NCI-H1930 (cell line): ENCODE measurements around the gene RAX.

Source experiments
- DNase-seq, 2 experiments: peaks; one replicate each; lab custom pipeline; 2025; lab: John Stamatoyannopoulos, UW

Gene RAX

DNA sequence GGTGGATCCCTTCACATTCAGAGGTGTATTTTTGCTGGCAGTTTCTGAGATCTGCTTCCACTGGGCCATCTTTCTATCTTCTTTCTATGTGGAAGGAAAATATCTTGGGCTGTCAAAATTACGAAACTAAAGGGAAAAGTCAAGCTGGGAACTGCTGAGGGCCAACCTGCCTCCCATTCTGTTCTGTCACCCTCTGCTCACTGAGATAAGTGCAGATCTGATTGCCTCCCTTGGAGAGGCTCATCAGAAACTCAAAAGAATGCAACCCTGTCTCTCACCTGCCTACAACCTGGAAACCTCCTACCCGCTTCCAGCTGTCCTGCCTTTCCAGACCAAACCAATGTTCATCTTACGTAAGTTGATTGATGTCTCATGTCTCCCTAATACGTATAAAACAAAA lies 26.5 kb downstream of the RAX start:
- no peak for DNase-seq

DNA sequence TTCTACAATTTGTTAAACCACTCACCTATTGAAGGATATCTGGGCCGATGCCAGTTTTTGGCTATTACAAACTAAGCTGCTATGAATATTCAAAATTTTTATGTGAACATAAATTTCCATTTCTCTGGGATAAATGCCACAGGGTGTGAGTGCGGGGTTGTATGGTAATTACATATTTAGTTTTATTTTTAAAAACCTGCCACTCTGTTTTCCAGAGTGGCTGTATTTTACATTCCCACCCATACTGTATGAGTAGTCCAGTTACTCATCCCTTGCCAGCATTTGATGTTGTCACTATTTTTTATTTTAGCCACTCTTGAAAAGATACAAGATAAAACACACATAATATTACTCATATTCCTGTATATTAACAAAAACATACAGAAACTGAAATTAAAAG lies 30.3 kb downstream of the RAX start:
- no peak for DNase-seq

DNA sequence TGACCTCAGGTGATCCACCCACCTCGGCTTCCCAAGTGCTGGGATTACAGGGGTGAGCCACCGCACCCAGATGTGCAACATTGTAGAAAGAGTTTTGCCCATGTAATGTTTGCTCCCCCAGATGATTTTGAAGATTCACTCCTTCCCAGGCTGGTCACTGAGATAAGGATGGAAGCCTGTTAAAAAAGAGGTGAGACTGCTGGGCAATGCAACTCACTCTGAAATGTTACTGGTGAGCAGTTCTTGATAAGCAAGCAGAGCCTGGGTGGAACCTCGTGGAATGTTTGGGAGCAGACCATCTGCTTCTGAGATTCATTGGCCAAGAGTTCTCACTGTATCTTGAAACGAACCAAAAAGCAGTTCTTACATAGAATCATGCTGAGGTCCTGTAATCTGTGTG lies 33.6 kb downstream of the RAX start:
- DNase-seq, result no peak

GRCh38 chr18:59238385-59238784 lies 34.9 kb downstream of the RAX start:
- no peak for DNase-seq

GRCh38 chr18:59233017-59233410 lies 40.2 kb downstream of the RAX start:
- DNase-seq, result no peak

- DNase-seq, result no peak
Observed at GRCh38 chr18:59232309-59233016, 40.8 kb downstream of the RAX start.

- DNase-seq, result no peak
Observed at GRCh38 chr18:59231877-59232276, 41.4 kb downstream of the RAX start.

DNA sequence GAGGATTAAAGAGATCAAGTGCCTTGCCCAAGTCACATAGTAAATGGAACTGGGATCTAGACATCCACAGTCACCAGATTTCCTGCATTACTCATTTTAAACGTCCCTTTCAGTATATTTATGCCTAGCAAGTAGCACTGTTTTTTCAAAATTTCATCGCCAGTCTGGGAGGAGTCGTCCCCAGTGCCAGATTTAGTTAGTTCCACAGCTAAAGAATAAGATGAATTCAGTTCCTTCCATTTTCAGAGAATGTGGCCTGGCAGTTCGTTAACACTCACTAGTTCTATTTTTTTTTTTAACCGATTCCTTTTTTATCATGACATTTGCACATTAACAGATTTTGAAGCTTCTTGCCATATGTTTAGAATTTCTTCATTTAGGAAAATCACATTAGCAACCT lies 42.1 kb downstream of the RAX start:
- no peak for DNase-seq

GRCh38 chr18:59229701-59230443 lies 43.4 kb downstream of the RAX start:
- no peak for DNase-seq

- no peak for DNase-seq
Observed at GRCh38 chr18:59229191-59229590, 44.1 kb downstream of the RAX start.

GRCh38 chr18:59228351-59228750 lies 44.9 kb downstream of the RAX start:
- no peak for DNase-seq

- DNase-seq, result no peak
Observed at GRCh38 chr18:59222341-59222740, 50.9 kb downstream of the RAX start.

DNA sequence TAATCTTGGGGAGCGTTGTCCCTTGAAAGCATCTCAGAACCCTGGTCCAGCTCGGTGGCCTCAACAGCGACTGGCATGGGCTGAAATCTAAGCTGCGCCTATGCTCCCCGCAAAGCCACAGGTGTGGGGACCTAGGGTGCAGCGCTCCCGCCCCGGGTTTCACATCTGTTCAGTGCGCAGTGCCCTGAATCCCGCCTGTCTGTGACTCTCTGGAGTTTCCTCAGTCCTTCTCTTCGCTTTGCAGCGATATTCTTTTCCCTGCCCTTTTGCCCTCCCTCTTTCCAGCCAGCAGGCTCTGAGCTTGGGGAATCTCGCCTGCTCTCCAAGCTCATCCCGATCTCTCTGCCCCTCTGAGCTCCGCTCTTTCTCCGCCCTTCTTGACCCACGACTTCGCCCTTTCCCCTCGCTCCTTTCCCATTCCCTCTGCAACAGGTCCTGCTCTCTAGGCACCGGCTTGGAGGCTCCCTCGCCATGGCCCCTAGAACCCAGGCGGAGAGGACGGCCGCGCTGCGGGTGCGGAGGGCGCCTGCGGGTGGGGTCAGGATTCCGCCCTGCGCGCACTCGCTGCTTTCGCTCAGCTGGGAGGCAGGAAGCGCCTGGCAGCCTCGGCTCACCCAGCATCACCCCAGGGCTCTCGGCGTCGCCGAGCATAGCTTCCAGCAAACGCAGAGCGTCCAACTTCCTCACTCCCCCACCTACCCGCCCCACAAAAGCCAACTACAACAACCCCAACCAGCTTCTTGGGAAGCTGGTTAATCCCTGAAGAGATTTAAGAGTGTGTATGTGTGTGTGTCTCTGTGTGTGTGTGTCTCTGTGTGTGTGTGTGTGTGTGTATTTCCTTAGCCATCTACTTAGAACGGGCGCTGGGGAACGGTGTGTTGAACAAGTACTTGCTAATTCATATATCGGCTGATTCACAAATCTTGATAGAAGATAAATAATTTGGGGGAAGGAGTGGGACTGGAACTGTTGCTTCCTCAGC lies 52.2 kb downstream of the RAX start:
- no peak for DNase-seq

- no peak for DNase-seq
Observed at GRCh38 chr18:59220164-59220783, 53.0 kb downstream of the RAX start.

GRCh38 chr18:59219672-59220163 lies 53.5 kb downstream of the RAX start, which contains the start of gene GRP:
Gene GRP, plus strand, starts transcription at chr18:59220158. Its CDS starts 108 bp downstream, at chr18:59220266.
- peak in 1 of 2 experiments; percentile 13 for DNase-seq

DNA sequence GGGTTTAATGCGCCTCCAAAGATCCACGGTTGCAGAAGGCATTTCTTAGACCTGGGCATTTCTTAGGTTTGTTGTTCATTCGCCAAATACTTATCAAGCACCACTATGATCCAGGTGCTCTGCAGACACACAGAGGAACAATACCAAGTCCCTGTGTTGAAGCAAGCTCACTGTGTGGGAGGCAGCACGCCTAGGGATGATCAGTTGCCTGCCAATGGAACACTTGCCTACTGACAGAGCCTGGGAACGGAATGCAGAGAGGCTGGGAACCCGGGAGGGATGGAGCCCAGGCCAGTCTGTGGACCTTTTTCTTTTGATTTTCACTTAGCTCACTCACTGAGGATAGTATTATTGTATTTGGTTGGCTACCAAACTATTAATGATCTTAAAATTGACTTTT lies 55.2 kb downstream of the RAX start:
- no peak for DNase-seq
